Measurements from ENCODE around the gene ARHGEF6.
"Not testable (repeated sequence)": the region's sequence is repeated elsewhere in the genome, so short reads cannot be mapped to it uniquely, and the experiment has no call there.

The ARHGEF6 gene

DNA sequence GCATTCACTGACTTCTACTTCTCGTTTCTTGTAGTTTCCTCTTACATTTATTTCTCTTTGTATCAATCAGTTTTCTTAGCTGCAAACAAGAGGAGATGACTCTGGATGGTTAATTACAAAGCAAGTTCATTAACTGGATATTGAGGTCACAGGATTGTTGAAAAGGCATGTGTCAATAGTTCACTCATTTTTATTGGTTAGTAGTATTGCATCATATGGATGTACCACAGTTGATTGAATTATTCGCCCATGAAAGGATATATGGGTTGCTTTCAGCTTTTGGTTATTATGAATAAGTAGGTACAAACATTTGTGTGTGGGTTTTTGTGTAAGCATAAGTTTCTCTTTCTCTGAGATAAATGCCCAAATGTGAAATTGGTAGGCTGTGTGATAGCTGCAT, 21.8 kb upstream of the ARHGEF6 start (continued):
- TF ChIP-seq ZNF121 (tag by site-specific recombination; IDR thresholded peaks at IDR 0.05) (no peak), WT1 (tag by site-specific recombination; IDR thresholded peaks at IDR 0.05) (no peak), ZNF623 (tag by site-specific recombination; IDR thresholded peaks at IDR 0.05) (no peak)
- TF ChIP-seq, protein P1, sequence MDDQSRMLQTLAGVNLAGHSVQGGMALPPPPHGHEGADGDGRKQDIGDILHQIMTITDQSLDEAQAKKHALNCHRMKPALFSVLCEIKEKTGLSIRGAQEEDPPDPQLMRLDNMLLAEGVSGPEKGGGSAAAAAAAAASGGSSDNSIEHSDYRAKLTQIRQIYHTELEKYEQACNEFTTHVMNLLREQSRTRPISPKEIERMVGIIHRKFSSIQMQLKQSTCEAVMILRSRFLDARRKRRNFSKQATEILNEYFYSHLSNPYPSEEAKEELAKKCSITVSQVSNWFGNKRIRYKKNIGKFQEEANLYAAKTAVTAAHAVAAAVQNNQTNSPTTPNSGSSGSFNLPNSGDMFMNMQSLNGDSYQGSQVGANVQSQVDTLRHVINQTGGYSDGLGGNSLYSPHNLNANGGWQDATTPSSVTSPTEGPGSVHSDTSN (CRISPR knock-in tag; IDR thresholded peaks at IDR 0.05), result no peak
- TF ChIP-seq, protein P2, sequence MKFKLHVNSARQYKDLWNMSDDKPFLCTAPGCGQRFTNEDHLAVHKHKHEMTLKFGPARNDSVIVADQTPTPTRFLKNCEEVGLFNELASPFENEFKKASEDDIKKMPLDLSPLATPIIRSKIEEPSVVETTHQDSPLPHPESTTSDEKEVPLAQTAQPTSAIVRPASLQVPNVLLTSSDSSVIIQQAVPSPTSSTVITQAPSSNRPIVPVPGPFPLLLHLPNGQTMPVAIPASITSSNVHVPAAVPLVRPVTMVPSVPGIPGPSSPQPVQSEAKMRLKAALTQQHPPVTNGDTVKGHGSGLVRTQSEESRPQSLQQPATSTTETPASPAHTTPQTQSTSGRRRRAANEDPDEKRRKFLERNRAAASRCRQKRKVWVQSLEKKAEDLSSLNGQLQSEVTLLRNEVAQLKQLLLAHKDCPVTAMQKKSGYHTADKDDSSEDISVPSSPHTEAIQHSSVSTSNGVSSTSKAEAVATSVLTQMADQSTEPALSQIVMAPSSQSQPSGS (tag by site-specific recombination; IDR thresholded peaks at IDR 0.05; ENCODE audit: low read depth), result no peak

GRCh38 chrX:136797787-136798186, 17.1 kb upstream of the ARHGEF6 start:
- ChIA-PET POLR2A (no interaction called here), CTCF (no interaction called here)
- Histone ChIP-seq H3K4me1 (ENCODE audit: control insufficient read depth, insufficient read depth, low read length) (no peaks in the 10 kb centered on the region), H3K27ac (ENCODE audit: extremely low read depth, low read depth, low read length) (no peak overlapping the region), H3K9me3 (ENCODE audit: control insufficient read depth, insufficient read depth, low read depth, low read length) (no peaks in the 10 kb centered on the region), H3K4me3 (ENCODE audit: low read depth, low read length) (no peak overlapping the region), H3K36me3 (ENCODE audit: control insufficient read depth in 2 of 2, insufficient read depth in 1 of 2, low read length in 2 of 2) (no peaks in the 10 kb centered on the region)
- TF ChIP-seq HOXC10 (CRISPR knock-in tag; IDR thresholded peaks at IDR 0.05) (no peak), ZNF214 (tag by site-specific recombination; IDR thresholded peaks at IDR 0.05; ENCODE audit: borderline replicate concordance) (no peak), ZNF629 (tag by site-specific recombination; IDR thresholded peaks at IDR 0.05) (no peak), SETDB1 (IDR thresholded peaks at IDR 0.05; ENCODE audit: insufficient read length, low read length) (no peak), ZNF529 (tag by site-specific recombination; IDR thresholded peaks at IDR 0.05; ENCODE audit: insufficient replicate concordance) (no peak), ZNF433 (tag by site-specific recombination; IDR thresholded peaks at IDR 0.05; ENCODE audit: low read depth) (no peak), KLF9 (tag by site-specific recombination; IDR thresholded peaks at IDR 0.05; ENCODE audit: low read depth) (no peak), ZSCAN18 (tag by site-specific recombination; IDR thresholded peaks at IDR 0.05) (no peak)
- TF ChIP-seq, protein P3, sequence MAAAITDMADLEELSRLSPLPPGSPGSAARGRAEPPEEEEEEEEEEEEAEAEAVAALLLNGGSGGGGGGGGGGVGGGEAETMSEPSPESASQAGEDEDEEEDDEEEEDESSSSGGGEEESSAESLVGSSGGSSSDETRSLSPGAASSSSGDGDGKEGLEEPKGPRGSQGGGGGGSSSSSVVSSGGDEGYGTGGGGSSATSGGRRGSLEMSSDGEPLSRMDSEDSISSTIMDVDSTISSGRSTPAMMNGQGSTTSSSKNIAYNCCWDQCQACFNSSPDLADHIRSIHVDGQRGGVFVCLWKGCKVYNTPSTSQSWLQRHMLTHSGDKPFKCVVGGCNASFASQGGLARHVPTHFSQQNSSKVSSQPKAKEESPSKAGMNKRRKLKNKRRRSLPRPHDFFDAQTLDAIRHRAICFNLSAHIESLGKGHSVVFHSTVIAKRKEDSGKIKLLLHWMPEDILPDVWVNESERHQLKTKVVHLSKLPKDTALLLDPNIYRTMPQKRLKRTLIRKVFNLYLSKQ (tag by site-specific recombination; IDR thresholded peaks at IDR 0.05; ENCODE audit: borderline replicate concordance), result no peak
- TF ChIP-seq, protein P4, sequence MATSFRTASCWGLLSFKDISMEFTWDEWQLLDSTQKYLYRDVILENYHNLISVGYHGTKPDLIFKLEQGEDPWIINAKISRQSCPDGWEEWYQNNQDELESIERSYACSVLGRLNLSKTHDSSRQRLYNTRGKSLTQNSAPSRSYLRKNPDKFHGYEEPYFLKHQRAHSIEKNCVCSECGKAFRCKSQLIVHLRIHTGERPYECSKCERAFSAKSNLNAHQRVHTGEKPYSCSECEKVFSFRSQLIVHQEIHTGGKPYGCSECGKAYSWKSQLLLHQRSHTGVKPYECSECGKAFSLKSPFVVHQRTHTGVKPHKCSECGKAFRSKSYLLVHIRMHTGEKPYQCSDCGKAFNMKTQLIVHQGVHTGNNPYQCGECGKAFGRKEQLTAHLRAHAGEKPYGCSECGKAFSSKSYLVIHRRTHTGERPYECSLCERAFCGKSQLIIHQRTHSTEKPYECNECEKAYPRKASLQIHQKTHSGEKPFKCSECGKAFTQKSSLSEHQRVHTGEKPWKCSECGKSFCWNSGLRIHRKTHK (tag by site-specific recombination; IDR thresholded peaks at IDR 0.05), result no peak
- TF ChIP-seq, protein P2 (tag by site-specific recombination; IDR thresholded peaks at IDR 0.05; ENCODE audit: low read depth), result no peak

DNA sequence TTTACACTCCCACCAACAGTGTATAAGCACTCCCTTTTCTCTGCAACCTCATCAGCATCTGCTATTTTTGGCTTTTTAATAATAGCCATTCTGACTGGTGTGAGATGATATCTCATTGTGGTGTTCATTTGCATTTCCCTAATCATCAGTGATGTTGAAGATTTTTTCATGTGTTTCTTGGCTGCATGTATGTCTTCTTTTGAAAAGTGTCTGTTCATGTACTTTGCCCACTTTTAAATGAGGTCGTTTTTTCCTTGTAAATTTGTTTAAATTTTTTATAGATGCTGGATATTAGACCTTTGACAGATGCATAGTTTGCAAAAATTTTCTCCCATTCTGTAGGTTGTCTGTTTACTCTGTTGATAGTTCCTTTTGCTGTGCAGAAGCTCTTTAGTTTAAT, 14.4 kb upstream of the ARHGEF6 start:
- H3K9me3 ChIP-seq (ENCODE audit: control insufficient read depth, insufficient read depth, low read depth, low read length); H3K27ac ChIP-seq (ENCODE audit: extremely low read depth, low read depth, low read length); H3K4me1 ChIP-seq (ENCODE audit: control insufficient read depth, insufficient read depth, low read length); H3K4me3 ChIP-seq (ENCODE audit: low read depth, low read length); H3K36me3 ChIP-seq (ENCODE audit: control insufficient read depth in 2 of 2, insufficient read depth in 1 of 2, low read length in 2 of 2); POLR2A ChIA-PET; CTCF ChIA-PET: not testable (repeated sequence)

All from HEK293 (cell line).